Stimulated activated naive B cell treated with anti-CD40 and anti-IgM and Interleukin-4, amounts not matched to agents 10 μg/mL and 1 μg/mL and 100 μg/mL, for 72 hours (primary cell): Measurements from ENCODE around the gene SPNS1.
"Not testable (repeated sequence)": the region's sequence is repeated elsewhere in the genome, so short reads cannot be mapped to it uniquely, and the experiment has no call there.

ENCODE experiments used
- ATAC-seq, 2 donors: fragments of 150-1000 bp; cut with Tn5 transposase; replicated peaks; 2 replicates each; pipeline ENCODE4 v1.10.0; 2021; ENCODE audit warnings: moderate library complexity in 1 of 2
- DNase-seq: peaks from one replicate; pipeline ENCODE4 v3.0.0; 2021
- H3K27ac Mint-ChIP-seq: one replicate; pipeline ENCODE4 v1.8.0; 2022; ENCODE audit warnings: mild to moderate bottlenecking, mixed read lengths
- H3K27me3 Mint-ChIP-seq, 2 donors: one replicate each; pipeline ENCODE4 v1.8.0; 2022; ENCODE audit warnings: mixed read lengths in 2 of 2
- H3K36me3 Mint-ChIP-seq, 2 donors: one replicate each; pipeline ENCODE4 v1.8.0; 2022; ENCODE audit warnings: mixed read lengths in 2 of 2, mild to moderate bottlenecking in 1 of 2
- H3K4me1 Mint-ChIP-seq, 2 donors: one replicate each; pipeline ENCODE4 v1.8.0; 2022; ENCODE audit warnings: mixed read lengths in 2 of 2, mild to moderate bottlenecking in 1 of 2
- H3K4me3 Mint-ChIP-seq, 2 donors: one replicate each; pipeline ENCODE4 v1.8.0; 2022; ENCODE audit warnings: mild to moderate bottlenecking in 2 of 2, mixed read lengths in 2 of 2, moderate library complexity in 1 of 2
- H3K9me3 Mint-ChIP-seq, 2 donors: one replicate each; pipeline ENCODE4 v1.8.0; 2022; ENCODE audit warnings: mixed read lengths in 2 of 2, mild to moderate bottlenecking in 1 of 2

SPNS1 gene

GRCh38 chr16:28975158-28975599 is 601 bp downstream of the SPNS1 start:
- DNase-seq = no peak
- peaks cover 8 to 22% of the 10 kb centered on the region in 2 donors for H3K36me3 Mint-ChIP-seq
- peak overlapping the region; percentile 93 to 98 for H3K4me3 Mint-ChIP-seq
- no peaks in the 10 kb centered on the region for H3K9me3 Mint-ChIP-seq
- H3K27ac Mint-ChIP-seq = peak overlapping the region; percentile 100
- H3K4me1 Mint-ChIP-seq = peaks cover 21 to 42% of the 10 kb centered on the region in 2 donors
- H3K27me3 Mint-ChIP-seq = no peaks in the 10 kb centered on the region
- ATAC-seq = peak; percentile 4 to 16

DNA sequence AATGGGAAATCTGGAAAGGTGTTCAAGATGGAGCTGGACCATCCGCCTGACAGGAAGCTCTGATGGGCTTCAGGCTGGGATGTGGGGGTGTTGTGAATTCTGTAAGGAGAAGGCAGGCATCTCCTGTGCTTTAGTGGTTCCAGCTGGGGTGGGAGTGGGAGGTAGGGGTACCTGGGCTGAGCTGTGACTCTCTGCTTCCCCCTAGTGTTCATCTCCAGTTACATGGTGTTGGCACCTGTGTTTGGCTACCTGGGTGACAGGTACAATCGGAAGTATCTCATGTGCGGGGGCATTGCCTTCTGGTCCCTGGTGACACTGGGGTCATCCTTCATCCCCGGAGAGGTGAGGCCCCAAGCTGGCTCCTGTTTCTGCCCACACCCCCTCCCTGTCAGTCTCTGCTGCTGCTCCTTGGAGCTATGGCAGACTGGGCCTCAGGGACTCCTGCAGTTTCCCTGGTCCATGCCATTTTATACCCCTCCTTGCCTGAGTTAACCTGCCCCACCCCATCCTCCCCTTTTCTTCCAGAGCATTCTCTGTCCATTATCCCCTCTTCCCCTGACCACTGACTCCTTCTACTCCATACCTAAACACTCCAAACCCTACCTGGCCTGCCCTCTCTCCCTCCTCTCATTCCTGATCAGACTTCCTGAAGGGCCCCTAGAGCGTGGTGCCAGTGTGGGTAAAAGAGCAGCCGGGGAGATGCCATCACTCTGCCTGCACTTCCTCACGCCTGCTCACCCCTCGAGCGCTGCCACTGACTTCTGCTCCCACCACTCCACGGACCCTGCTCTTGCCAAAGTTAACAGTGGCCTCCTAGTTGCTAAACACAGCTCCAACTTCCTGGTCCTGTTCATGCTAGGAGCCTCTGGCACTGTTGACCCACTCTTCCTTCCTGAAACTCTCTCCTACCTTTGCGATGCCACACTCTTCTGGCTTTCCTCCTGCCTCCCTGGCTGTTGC is 3.4 kb downstream of the SPNS1 start:
- Mint-ChIP-seq H3K27ac (no peak overlapping the region), H3K4me1 (peaks cover 24 to 42% of the 10 kb centered on the region in 2 donors), H3K36me3 (peaks cover 33 to 45% of the 10 kb centered on the region in 2 donors), H3K4me3 (no peak overlapping the region), H3K9me3 (peaks cover 5 to 6% of the 10 kb centered on the region in 2 donors), H3K27me3 (no peaks in the 10 kb centered on the region)
- ATAC-seq = no peak
- DNase-seq = no peak

GRCh38 chr16:28980330-28980729 is 5.8 kb downstream of the SPNS1 start:
- H3K27me3 Mint-ChIP-seq, H3K9me3 Mint-ChIP-seq, ATAC-seq, H3K4me3 Mint-ChIP-seq, DNase-seq, H3K27ac Mint-ChIP-seq: not testable (repeated sequence)
- H3K4me1 Mint-ChIP-seq = peaks cover 31 to 51% of the 10 kb centered on the region in 2 donors
- peaks cover 51 to 58% of the 10 kb centered on the region in 2 donors for H3K36me3 Mint-ChIP-seq

DNA sequence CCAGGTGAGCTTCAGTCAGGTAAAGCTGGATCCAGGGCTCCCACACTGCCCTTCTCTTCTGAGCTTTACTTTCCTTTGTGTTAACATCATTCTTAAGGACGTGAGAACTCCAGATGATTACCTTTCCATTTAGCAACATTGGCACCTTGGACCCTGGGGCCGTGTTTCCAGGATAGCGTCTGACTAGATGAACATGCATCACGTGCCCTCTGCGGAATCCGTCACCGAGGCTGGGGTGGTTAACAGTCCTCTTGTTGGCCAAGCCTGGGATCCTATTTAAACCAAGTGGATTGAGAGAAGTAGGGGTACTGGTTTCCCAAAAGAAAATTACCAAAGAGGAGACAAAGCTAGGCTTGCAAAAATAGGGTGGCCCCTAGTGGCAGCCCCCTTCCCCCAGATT is 6.4 kb downstream of the SPNS1 start:
- H3K9me3 Mint-ChIP-seq = peaks cover 5 to 6% of the 10 kb centered on the region in 2 donors
- ATAC-seq (no peak), DNase-seq (no peak)
- no peak overlapping the region for H3K4me3 Mint-ChIP-seq
- H3K27me3 Mint-ChIP-seq = no peaks in the 10 kb centered on the region
- H3K4me1 Mint-ChIP-seq = peaks cover 29 to 50% of the 10 kb centered on the region in 2 donors
- no peak overlapping the region for H3K27ac Mint-ChIP-seq
- peaks cover 57 to 64% of the 10 kb centered on the region in 2 donors for H3K36me3 Mint-ChIP-seq

DNA sequence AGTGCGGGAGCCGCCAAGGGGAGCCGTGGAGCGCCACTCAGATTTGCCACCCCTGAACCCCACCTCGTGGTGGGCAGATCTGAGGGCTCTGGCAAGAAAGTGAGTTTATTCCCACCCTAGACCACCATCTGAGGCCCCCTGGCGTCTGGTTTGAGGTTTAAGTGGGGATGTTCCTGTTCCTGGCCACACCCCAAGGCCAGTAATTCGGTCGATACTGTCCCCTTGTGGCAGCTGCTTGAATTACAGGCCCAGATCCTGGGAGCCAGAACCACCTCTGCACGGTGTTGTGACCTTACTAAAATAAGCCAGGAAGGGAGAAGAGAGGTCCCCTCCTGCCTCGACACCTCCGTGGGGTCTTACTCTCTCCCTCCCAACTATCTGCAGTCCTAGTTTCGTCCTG is 6.9 kb downstream of the SPNS1 start:
- Mint-ChIP-seq H3K4me1 (peaks cover 27 to 45% of the 10 kb centered on the region in 2 donors), H3K4me3 (no peak overlapping the region), H3K27ac (no peak overlapping the region), H3K9me3 (peaks cover 5 to 6% of the 10 kb centered on the region in 2 donors), H3K36me3 (peaks cover 62 to 67% of the 10 kb centered on the region in 2 donors), H3K27me3 (no peaks in the 10 kb centered on the region)
- DNase-seq = no peak
- peak in 1 of 2 donors; percentile 33 for ATAC-seq

DNA sequence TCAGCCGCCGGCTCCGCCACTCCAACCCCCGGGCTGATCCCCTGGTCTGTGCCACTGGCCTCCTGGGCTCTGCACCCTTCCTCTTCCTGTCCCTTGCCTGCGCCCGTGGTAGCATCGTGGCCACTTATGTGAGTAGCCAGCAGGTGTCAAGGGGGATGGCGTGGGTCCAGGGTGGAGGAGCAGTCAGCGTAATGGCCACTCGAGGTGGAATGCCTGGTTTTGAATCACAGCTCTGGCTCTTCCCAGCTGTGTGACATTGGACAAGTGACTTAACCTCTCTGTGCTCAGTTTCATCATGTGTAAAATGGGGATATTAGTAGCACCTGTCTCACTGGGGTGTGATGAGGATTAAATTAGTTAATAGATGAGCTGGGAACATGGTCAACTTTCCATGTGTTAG is 7.8 kb downstream of the SPNS1 start:
- no peak overlapping the region for H3K4me3 Mint-ChIP-seq
- H3K36me3 Mint-ChIP-seq = peaks cover 68 to 75% of the 10 kb centered on the region in 2 donors
- H3K4me1 Mint-ChIP-seq = peaks cover 23 to 40% of the 10 kb centered on the region in 2 donors
- ATAC-seq = no peak
- peaks cover 10% of the 10 kb centered on the region in 2 donors for H3K9me3 Mint-ChIP-seq
- no peaks in the 10 kb centered on the region for H3K27me3 Mint-ChIP-seq
- no peak overlapping the region for H3K27ac Mint-ChIP-seq
- no peak for DNase-seq

GRCh38 chr16:28982949-28983348 is 8.4 kb downstream of the SPNS1 start:
- ATAC-seq = no peak
- H3K36me3 Mint-ChIP-seq = peaks cover 72 to 77% of the 10 kb centered on the region in 2 donors
- H3K9me3 Mint-ChIP-seq = peaks cover 10 to 12% of the 10 kb centered on the region in 2 donors
- no peak overlapping the region for H3K27ac Mint-ChIP-seq
- H3K27me3 Mint-ChIP-seq = no peaks in the 10 kb centered on the region
- peaks cover 22 to 34% of the 10 kb centered on the region in 2 donors for H3K4me1 Mint-ChIP-seq
- DNase-seq = no peak
- no peak overlapping the region for H3K4me3 Mint-ChIP-seq

- DNase-seq (no peak), ATAC-seq (no peak)
- Mint-ChIP-seq H3K9me3 (peaks cover 10 to 12% of the 10 kb centered on the region in 2 donors), H3K36me3 (peaks cover 69 to 75% of the 10 kb centered on the region in 2 donors), H3K4me3 (no peak overlapping the region), H3K4me1 (peaks cover 16 to 27% of the 10 kb centered on the region in 2 donors), H3K27ac (no peak overlapping the region), H3K27me3 (no peaks in the 10 kb centered on the region)
These were observed 9.1 kb downstream of the SPNS1 start for GRCh38 chr16:28983644-28984043.

DNA sequence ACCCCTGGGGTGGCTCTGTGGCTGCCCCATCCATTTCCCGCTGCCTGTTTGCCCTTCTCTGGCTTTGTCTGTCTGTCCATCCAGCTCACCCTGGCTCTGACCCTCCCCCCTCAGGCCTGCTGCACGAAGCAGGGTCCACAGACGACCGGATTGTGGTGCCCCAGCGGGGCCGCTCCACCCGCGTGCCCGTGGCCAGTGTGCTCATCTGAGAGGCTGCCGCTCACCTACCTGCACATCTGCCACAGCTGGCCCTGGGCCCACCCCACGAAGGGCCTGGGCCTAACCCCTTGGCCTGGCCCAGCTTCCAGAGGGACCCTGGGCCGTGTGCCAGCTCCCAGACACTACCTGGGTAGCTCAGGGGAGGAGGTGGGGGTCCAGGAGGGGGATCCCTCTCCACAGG is 9.5 kb downstream of the SPNS1 start:
- Mint-ChIP-seq H3K27ac (peak overlapping the region; percentile 51), H3K27me3 (no peaks in the 10 kb centered on the region), H3K36me3 (peaks cover 72 to 76% of the 10 kb centered on the region in 2 donors), H3K9me3 (peaks cover 10 to 12% of the 10 kb centered on the region in 2 donors), H3K4me1 (peaks cover 16 to 26% of the 10 kb centered on the region in 2 donors), H3K4me3 (no peak overlapping the region)
- DNase-seq (no peak), ATAC-seq (peak in 1 of 2 donors; percentile 14)

- Mint-ChIP-seq H3K4me1 (peaks cover 16 to 26% of the 10 kb centered on the region in 2 donors), H3K4me3 (peak within 1 kb of the TSS; percentile 20 to 71), H3K27me3 (no peaks in the 10 kb centered on the region), H3K36me3 (peaks cover 77 to 79% of the 10 kb centered on the region in 2 donors), H3K9me3 (peaks cover 10 to 12% of the 10 kb centered on the region in 2 donors), H3K27ac (peak within 1 kb of the TSS; percentile 51)
- DNase-seq (no peak), ATAC-seq (peak; percentile 74)
These were observed 10.1 kb downstream of the SPNS1 start, which contains the start of gene LAT for GRCh38 chr16:28984619-28985135. TSS of gene LAT (plus strand) at chr16:28985052. CDS start at chr16:28985418, 366 bp downstream.

DNA sequence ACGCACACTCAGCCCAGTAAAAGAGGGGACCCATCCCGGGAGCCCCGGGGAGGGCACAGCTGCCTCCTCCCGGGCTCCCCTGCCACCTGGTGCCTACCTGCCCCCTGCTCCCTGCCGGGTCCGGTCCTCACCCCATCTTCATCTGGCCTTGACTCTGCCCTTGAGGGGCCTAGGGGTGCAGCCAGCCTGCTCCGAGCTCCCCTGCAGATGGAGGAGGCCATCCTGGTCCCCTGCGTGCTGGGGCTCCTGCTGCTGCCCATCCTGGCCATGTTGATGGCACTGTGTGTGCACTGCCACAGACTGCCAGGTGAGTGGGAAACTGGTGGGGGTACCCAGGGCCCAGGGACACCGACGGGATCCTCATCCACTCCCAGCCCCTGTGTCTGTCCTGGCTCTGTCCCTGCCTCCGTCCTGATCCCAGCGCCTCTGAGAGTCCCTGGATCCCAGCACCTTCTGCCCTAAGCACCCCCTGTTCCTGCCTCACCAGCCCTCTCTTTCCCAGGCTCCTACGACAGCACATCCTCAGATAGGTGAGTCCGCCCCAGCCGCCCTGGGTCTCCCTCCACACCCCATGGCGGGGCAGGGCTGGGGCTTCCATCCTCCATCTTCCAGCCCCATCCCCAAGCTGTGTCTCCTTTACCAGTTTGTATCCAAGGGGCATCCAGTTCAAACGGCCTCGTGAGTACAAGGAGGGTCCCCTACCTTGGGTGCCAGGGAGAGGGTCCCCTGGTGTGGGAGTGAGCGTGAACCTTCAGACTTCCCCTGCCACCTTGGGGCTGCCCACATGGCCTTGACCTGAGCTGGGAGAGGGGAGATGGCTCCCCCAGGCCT is 10.8 kb downstream of the SPNS1 start:
- Mint-ChIP-seq H3K9me3 (peaks cover 10 to 12% of the 10 kb centered on the region in 2 donors), H3K4me3 (peak overlapping the region; percentile 20 to 71), H3K27ac (peak overlapping the region; percentile 47), H3K4me1 (peaks cover 16 to 26% of the 10 kb centered on the region in 2 donors), H3K27me3 (no peaks in the 10 kb centered on the region), H3K36me3 (peaks cover 80 to 86% of the 10 kb centered on the region in 2 donors)
- ATAC-seq = peak in 1 of 2 donors; percentile 26
- DNase-seq = no peak

DNA sequence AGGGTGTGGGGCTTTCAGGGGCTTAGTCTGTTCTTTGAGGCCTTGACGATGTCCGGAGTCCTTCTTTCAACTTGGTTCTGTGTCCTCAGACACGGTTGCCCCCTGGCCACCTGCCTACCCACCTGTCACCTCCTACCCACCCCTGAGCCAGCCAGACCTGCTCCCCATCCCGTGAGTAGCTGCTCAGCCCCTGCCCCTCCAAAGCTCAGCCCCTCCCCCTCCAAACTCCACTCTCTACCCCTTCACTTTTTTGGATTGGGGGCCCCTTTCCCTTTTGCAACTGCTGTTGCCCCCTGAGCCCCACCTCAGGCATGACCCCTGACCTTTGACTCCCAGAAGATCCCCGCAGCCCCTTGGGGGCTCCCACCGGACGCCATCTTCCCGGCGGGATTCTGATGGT is 11.5 kb downstream of the SPNS1 start:
- DNase-seq (no peak), ATAC-seq (no peak)
- Mint-ChIP-seq H3K4me3 (no peak overlapping the region), H3K9me3 (peaks cover 10 to 12% of the 10 kb centered on the region in 2 donors), H3K27ac (peak overlapping the region; percentile 42), H3K36me3 (peaks cover 78 to 84% of the 10 kb centered on the region in 2 donors), H3K4me1 (peaks cover 16 to 26% of the 10 kb centered on the region in 2 donors), H3K27me3 (no peaks in the 10 kb centered on the region)

- no peaks in the 10 kb centered on the region for H3K27me3 Mint-ChIP-seq
- H3K4me3 Mint-ChIP-seq = no peak overlapping the region
- H3K27ac Mint-ChIP-seq = peak overlapping the region; percentile 42
- peaks cover 16 to 26% of the 10 kb centered on the region in 2 donors for H3K4me1 Mint-ChIP-seq
- peaks cover 8 to 12% of the 10 kb centered on the region in 2 donors for H3K9me3 Mint-ChIP-seq
- ATAC-seq = no peak
- no peak for DNase-seq
- peaks cover 74 to 79% of the 10 kb centered on the region in 2 donors for H3K36me3 Mint-ChIP-seq
These were observed 11.9 kb downstream of the SPNS1 start for GRCh38 chr16:28986492-28986891.
